ENCODE data around the gene DTX4.

The DTX4 gene

GRCh38 chr11:59225017-59225416 is 53.1 kb downstream of the DTX4 start:
- TF ChIP-seq CTCF (IDR thresholded peaks at IDR 0.05): no peak

GRCh38 chr11:59226396-59226795 is 54.5 kb downstream of the DTX4 start:
- no peak for TF ChIP-seq CTCF (IDR thresholded peaks at IDR 0.05)

GRCh38 chr11:59240322-59240721 is 68.4 kb downstream of the DTX4 start:
- TF ChIP-seq CTCF (IDR thresholded peaks at IDR 0.05): no peak

GRCh38 chr11:59243633-59244032 is 71.7 kb downstream of the DTX4 start:
- no peak for TF ChIP-seq CTCF (IDR thresholded peaks at IDR 0.05)

GRCh38 chr11:59247531-59248227 is 75.7 kb downstream of the DTX4 start:
- no peak for TF ChIP-seq CTCF (IDR thresholded peaks at IDR 0.05)

- no peak for TF ChIP-seq CTCF (IDR thresholded peaks at IDR 0.05)
Measured at GRCh38 chr11:59249535-59249934, 77.6 kb downstream of the DTX4 start.

- no peak for TF ChIP-seq CTCF (IDR thresholded peaks at IDR 0.05)
Measured at GRCh38 chr11:59253001-59253400, 81.1 kb downstream of the DTX4 start.

- no peak for TF ChIP-seq CTCF (IDR thresholded peaks at IDR 0.05)
Measured at GRCh38 chr11:59254286-59254685, 82.4 kb downstream of the DTX4 start.
